HG02852 (cell line): ENCODE results near the gene SPAG4.
A peak's percentile ranks its signal among the peaks of the same experiment; 100 is the strongest.

Experiments
- ATAC-seq: cut with Tn5 transposase; IDR thresholded peaks from one replicate; pipeline ENCODE4 v1.9.1; 2021; ENCODE audit warnings: mild to moderate bottlenecking, moderate library complexity; ENCODE audit not compliant: unreplicated experiment

Gene SPAG4, protein sequence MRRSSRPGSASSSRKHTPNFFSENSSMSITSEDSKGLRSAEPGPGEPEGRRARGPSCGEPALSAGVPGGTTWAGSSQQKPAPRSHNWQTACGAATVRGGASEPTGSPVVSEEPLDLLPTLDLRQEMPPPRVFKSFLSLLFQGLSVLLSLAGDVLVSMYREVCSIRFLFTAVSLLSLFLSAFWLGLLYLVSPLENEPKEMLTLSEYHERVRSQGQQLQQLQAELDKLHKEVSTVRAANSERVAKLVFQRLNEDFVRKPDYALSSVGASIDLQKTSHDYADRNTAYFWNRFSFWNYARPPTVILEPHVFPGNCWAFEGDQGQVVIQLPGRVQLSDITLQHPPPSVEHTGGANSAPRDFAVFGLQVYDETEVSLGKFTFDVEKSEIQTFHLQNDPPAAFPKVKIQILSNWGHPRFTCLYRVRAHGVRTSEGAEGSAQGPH

DNA sequence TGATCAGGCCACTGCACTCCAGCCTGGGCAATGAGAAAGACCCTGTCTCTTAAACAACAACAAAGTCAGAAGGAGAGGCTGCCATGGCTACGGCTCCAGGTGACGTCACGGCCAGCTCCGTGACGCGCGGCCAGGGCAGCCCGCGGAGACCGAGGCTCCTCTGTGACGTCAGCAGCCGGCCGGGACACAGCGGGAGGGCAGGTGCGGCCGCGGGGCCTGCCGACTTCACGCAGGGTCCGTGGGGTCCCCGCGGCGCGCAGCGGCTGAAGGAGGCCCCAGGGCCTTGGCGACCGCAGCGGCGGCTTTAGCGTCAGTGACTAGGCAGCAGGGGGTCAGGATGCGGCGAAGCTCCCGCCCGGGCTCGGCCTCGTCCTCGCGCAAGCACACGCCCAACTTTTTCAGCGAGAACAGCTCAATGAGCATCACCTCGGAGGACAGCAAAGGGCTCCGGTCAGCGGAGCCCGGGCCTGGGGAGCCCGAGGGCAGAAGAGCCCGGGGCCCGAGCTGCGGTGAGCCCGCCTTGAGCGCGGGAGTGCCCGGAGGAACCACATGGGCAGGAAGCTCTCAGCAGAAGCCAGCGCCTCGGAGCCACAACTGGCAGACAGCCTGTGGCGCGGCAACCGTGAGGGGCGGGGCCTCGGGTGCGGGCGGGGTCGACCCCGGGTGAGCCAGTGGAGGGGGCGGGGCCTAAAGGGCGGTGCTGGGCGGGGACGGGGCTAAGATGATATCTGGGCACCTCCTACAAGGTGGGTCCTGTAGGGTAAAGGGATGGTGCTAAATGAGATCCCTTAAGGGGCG, at the start of gene SPAG4:
Gene SPAG4 (plus strand): TSS at position 163 of the 798 bp plus-strand sequence. CDS start 175 bp downstream, at position 338.
- peak; percentile 70 for ATAC-seq

DNA sequence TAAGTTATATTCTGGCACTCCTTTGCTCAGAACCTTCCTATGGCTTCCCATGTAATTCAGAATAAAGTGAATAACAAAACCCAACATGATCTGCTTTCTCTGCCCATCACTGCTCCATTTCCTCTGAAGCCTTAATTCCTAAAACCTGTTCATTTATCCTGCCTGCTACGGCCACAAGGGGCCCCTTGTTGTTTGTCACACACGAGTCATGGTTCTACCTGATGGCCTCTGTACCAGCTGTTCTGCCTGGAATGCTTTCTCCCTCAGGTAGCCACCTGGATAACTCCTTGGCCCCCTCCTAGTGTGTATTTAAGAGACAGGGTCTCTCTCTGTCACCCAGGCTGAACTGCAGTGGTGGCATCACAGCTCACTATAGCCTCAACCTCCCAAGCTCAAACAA, 47.0 kb upstream of the SPAG4 start:
- no peak for ATAC-seq

DNA sequence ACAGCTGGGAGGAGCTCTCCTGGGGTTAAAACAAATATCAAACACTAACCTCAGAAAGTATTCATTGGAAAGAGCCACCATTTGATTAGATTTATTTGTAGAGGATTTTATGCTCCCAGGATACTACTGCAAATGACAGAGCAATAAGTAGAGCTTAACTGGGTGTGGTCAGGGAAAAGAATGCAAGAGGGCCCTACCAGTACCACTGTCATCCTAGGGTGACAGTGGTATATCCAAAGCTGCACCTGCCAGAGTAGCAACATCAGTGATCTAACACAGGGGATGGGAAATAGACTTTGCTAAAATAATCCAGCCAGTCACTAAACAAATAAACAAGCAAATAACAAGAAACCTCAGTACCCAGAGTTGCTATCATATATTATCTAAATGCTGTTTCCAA, 44.1 kb upstream of the SPAG4 start:
- no peak for ATAC-seq

DNA sequence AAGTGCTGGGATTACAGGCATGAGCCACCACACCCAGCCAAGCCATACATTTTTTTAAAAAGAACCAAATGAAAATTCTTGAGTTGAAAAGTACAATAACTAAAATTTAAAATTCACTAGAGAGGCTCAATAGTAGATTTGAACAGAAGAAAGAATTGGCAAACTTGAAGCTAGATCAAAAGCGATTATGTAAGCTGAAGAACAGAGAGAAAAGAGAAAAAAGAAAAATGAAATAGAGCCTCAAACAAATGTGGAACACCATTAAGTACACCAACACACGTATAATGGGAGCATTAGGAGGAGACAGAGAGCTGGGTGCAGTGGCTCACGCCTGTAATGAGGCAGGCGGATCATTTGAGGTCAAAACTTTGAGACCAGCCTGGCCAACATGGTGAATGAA, 42.8 kb upstream of the SPAG4 start:
- ATAC-seq = no peak

DNA sequence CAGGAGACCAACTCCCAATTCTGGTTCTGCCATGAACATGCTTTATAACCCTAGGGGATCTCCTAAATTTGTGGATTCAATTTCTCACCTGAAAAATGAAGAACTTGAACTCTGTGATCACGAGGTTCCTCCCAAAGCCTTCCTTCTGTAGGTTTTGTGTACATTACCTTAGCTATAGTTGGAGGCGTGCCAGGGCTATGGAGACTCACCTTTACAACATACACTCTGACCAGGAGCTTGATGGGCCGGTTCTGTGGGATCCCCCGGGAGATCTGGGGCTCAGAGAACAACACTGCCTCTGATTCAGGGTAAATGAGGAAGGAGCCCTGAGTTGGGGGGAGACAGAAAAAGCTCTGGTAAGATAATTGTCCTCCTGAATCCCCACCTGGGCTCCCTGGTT, 39.7 kb upstream of the SPAG4 start:
- no peak for ATAC-seq

DNA sequence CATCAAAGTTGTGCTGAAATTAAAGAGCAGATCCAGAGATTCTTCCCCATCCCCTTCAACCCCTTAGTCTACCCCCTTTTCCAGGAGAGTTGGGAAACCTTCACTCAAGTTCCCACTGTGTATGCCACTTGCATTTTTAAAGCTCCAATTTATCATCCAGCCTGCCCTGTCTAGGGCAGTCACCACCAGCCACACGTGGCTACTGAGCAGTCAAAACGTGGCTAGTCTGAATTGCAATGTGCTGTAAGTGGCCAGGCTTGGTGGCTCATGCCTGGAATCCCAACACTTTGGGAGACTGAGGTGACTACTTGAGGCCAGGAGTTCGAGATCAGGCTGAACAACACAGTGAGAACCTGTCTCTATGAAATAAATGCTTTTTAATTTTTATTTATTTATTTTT, 38.8 kb upstream of the SPAG4 start:
- no peak for ATAC-seq

DNA sequence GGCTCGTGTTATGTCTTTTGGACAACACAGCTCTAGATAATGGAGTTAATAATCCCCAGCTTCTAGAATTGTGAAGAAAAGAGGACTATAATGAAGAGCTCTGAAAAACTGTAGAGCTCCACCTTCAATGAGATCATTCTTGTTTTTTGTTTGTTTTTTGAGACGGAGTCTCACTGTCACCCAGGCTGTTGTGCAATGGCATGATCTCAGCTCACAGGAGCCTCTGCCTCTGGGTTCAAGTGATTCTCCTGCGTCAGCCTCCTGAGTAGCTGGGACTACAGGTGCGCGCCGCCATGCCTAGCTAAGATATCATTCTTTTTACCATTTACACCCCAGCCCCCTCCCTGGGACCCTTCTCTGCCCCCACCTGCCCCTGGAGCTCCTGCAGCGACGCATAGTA, 37.2 kb upstream of the SPAG4 start:
- ATAC-seq = no peak

DNA sequence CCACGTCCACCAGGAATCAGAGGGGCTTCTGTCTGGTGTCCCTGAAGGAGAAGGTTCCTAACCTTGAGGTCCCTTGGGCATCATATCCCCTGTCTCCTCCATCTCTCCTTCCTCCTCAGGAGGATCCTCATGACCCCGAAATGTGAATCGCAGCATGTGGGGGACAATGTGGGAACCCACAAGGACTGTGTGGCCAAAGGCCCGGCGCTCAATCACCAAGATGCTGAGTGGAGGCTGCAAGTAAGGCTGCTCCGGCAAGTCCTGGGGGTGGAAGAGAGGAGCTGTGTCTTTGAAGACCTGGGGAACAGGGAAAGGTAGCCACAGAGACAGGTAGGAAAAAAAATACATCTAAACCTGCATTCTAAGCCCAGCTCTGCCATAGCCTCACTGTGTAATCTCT, 36.4 kb upstream of the SPAG4 start:
- ATAC-seq = no peak

DNA sequence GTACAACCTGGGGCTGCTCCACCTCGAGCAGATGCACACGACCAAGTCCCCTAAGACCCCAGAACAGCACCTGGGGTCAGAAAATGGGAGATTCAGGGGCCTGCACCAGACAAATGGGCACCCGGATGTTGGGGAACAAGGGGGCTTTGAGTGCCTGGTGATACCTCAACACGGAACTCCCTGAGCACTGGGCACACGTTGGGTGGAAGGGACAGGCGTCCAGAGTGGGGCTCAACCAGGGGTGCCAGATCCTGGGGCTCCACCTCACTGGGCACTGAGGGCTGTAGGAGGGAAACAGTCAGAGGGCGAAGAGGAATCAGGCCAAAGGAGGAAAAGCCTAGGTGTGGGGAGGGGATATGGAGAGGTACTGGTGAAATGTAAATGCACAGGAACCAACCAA, 33.5 kb upstream of the SPAG4 start:
- no peak for ATAC-seq

DNA sequence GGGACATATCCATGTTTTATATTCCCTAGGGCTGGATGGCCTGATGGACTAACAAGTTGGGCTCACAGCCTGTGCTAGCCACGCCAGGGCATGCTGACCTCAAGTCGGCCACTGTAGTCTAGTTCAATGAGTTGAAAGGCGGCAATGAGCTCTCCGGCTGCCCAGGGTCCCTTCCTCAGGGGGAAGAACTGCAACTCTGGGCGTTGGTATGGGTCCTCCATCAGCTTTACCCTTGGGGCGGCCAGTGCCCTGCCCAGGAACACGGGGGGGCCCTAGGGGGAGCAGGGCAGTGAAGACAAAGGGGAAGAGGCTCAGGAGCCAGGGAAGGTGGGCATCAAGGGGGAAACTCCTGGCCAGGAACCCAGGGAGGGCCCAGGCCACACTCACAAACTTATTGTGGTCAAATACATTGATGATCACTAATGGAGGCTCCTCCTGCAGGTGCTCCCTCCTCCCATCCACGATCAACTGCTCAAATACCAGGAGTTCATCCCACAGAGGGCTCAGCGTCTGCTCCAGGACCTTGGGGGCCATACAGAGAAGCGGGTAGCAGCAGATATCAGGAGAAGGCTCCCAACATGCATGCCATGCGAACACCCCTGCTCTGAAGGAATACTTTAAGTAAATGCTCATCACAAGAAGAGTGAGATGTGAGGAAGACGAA, 32.8 kb upstream of the SPAG4 start:
- ATAC-seq = no peak

DNA sequence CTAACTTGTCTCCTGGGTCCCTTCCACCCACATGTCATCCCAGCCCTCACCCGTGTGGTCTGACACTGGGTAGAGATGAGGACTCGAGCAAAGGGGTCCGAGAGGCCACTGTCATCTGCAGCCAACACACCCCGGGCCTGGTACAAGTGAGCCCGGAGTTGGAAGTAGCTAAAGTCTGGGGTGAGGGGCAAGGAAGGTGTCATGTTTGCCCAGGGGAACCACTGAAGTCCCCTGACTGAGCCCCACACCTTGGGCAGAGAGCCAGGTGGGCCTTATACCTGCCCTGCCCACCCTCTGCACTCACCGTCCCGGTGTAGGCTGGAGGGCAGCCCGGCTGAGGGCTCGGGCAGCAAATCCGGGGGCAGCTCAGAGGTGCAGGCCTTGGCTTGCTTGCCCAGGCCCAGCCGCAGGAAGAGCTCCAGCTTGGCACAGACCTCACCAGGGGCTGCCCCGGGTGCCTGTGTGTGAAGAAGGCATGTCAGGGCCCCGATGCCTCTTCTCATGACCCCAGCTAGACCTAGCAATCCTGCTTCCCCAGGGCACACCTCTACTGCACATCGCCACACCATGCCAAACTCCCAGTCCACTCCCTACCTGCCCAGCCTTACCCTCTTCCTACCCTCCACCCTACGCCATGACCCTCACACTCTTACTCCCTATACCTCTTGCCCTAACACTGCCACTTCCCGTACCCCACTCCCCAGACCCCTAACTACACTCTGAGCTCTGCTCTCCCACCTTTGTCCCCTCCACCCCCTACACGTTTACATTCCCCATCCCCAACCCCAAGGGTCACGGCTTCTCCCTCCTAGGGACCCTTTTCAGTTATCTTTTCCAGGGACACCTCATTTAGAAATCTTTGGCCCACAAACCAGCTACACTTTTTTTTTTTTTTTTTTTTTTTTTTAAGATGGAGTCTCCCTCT, 31.7 kb upstream of the SPAG4 start:
- no peak for ATAC-seq

DNA sequence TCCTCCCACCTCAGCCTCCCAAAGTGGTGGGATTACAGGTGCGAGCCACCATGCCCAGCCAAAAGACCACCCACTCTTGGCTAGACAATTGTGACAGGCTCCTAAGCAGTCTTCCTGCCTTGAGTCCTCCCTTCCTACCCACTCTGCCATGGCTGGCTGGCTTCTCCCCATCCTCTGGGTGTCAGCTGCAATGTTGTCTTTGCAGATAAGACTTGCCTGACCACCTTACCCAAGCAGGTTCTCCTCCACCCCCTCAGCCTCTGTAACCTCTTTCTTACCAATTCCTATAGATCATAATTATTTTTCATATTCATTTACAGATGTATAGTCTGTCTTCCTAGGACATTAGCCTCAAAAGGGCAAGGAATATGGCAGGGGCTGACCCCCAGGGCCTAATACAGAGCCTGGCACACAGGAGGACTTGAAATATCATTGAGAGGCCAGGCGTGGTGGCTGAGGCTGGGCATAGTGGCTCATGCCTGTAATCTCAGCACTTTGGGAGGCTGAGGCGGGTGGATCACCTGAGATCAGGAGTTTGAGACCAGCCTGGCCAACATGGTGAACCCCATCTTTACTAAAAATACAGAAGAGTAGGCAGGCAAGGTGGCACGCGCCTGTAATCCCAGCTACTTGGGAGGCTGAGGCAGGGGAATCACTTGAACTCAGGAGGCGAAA, 28.7 kb upstream of the SPAG4 start:
- ATAC-seq = no peak

DNA sequence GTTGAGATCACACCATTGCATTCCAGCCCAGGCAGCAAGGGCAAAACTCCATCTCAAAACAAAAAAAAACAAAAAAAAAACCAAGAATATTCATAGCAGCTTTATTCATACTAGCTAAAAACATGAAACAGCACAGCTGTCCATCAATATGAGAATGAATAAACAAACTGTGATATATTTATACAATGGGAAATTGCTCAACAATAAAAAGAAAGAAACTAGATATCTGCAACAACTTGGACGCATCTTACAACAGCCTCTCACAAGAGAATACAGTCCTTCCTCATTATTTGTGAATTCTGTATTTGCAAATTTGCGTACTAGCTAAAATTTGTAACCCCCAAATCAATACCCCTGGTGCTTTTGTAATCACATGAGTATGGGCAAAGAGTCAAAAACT, 28.2 kb upstream of the SPAG4 start:
- no peak for ATAC-seq

DNA sequence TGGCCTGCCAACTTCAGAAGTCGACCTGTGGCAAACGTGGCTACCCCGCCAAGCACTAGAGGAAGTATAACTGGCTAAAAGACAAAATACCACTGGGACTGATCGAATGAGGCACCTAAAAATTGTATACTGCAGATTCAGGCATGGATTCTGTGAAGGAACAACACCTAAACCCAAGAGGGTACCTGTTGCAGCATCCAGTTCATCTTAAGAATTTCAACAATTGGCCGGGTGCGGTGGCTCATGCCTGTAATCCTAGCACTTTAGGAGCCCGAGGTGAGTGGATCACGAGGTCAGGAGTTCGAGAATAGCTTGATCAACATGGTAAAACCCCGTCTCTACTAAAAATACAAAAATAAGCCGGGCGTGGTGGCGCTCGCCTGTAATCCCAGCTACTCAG, 27.2 kb upstream of the SPAG4 start:
- no peak for ATAC-seq

DNA sequence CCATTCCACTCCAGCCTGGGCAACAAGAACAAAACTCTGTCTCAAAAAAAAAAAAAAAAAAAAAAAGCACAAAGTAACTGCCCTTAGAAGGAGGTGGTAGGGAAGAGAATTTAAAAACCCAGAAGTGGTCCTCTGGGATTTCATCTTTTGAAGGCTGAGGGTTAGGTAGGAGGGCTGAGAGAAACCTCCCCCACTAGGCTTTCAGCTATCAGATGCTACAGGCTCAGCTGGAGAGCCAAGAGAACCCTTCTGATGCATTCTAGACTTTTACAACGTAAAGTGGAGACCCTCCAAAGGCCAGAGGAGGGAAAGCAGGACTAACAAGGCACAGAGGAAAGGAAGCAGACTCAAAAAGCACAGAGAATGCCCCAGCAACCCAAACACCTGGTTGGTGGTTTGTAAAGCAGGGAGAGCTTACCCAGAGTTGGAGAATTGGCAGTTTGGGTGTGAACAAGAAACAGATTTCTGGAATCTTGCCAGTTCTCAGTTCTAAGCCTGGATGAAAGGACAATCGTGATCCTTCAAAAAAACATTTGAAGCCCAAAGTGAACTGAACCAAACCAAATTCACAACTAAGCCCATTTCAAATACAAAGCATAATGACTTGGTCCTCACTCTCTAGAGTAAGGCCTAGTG, 23.2 kb upstream of the SPAG4 start:
- ATAC-seq = no peak

DNA sequence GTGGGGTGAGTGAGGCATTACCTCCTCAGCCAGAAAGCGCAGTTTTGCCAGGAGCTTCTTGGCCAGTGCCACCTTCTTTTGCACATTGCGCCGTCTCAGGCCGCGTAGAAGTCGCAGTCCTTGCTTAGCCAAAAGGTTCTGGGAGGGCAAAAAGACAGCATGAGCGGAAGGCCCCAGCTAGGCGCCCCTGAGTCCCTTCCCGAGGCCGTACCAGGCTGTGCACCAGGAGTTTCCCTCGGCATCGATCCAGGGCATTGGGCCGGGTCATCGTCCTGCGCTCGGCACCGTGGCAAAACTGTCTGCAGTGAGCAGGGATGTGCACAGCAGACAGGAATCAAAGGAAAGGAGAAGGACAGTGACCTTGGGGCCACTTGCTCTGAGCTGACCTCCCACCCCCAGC, 20.2 kb upstream of the SPAG4 start:
- no peak for ATAC-seq

DNA sequence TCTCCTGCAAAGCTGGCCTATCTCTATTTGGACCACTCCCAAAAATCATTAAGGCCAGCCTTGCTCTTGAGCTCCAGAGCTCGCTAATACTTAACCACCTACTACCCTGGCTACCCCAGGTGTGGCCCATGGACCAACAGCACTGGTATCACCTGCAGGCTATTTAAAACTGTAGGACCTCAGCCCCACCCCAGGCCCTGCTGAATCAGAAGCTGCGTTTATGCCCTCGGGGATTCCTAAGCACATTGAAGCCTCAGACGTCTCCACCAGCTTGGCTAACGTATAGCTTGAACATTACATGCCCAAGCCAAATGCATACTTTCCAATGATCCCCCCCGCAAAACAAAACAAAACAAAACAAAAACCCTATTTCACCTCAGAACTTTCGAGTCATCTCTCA, 19.7 kb upstream of the SPAG4 start:
- no peak for ATAC-seq

DNA sequence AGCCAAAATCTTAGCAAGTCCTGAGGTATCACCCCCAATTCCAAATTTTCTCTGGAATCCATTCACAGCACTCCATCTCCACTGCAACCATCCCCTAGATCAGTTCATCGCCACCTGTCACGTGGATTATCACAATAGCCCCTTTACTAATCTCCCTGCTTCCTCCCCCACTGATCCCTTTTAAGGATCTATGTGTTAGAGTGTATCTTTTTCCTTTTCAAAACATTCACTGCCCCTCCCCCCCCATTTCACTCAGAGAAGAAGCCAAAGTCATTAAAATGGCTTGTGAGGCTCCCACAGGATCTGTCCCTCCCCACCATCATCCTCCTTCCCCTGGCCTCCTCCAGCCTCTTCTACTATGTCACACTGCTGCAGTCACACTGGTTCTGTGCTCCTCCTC, 18.4 kb upstream of the SPAG4 start:
- ATAC-seq = no peak

DNA sequence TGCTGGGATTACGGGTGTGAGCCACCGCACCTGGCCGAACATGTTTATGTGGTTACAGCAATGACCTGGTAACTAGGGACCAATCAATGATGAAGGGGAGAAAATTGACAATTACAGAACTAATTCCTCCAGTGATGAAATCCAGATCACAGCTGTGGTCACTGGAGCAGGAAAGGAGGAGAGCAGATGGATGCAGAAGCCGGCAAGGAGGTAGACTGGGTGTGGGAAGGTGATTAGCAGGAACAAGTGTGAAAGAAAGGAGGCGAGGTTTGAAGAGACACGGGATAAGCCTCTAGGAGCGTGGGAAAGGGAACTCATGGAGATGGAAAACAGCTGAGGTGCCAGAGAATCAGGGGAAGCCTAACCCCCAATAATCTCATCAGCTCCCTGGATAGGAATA, 17.2 kb upstream of the SPAG4 start:
- no peak for ATAC-seq
